NCI-H128 (cell line): Measurements from ENCODE around the gene ATP5ME.
"Not testable (repeated sequence)": the region's sequence is repeated elsewhere in the genome, so short reads cannot be mapped to it uniquely, and the experiment has no call there.

Experiments
- DNase-seq: peaks from one replicate; lab custom pipeline; 2025; ENCODE audit not compliant: unreplicated experiment; lab: John Stamatoyannopoulos, UW

Gene ATP5ME

GRCh38 chr4:636628-637159 is 37.4 kb downstream of the ATP5ME start:
- DNase-seq = no peak

- DNase-seq = no peak
These were observed 38.0 kb downstream of the ATP5ME start for GRCh38 chr4:635851-636627.

GRCh38 chr4:635066-635835 is 38.8 kb downstream of the ATP5ME start:
- not testable (repeated sequence) for DNase-seq

- no peak for DNase-seq
These were observed 39.5 kb downstream of the ATP5ME start for GRCh38 chr4:634599-634985.

- DNase-seq = no peak
These were observed 40.0 kb downstream of the ATP5ME start for GRCh38 chr4:633976-634598.

GRCh38 chr4:633406-633805 is 40.7 kb downstream of the ATP5ME start:
- DNase-seq = no peak

- DNase-seq = no peak
These were observed 41.1 kb downstream of the ATP5ME start for GRCh38 chr4:632926-633325.

GRCh38 chr4:632196-632790 is 41.8 kb downstream of the ATP5ME start:
- no peak for DNase-seq

GRCh38 chr4:630656-631055 is 43.4 kb downstream of the ATP5ME start:
- DNase-seq = no peak

- no peak for DNase-seq
These were observed 44.0 kb downstream of the ATP5ME start for GRCh38 chr4:629915-630641.

GRCh38 chr4:629636-629914 is 44.5 kb downstream of the ATP5ME start:
- no peak for DNase-seq

- no peak for DNase-seq
These were observed 45.0 kb downstream of the ATP5ME start for GRCh38 chr4:628821-629635.

- no peak for DNase-seq
These were observed 45.8 kb downstream of the ATP5ME start for GRCh38 chr4:628311-628741.

- no peak for DNase-seq
These were observed 46.5 kb downstream of the ATP5ME start for GRCh38 chr4:627347-628125.

- DNase-seq = no peak
These were observed 47.6 kb downstream of the ATP5ME start for GRCh38 chr4:626201-627091.

- DNase-seq = no peak
These were observed 48.4 kb downstream of the ATP5ME start for GRCh38 chr4:625631-626161.

- DNase-seq = no peak
These were observed 49.1 kb downstream of the ATP5ME start, which contains the start of gene PDE6B for GRCh38 chr4:624705-625590. Gene PDE6B, plus strand, starts transcription at chr4:625573. Its CDS starts 54 bp downstream, at chr4:625627.
